ENCODE measurements around the gene SNAP47.

Gene SNAP47

GRCh38 chr1:227731696-227732585 is 3.3 kb upstream of the SNAP47 start:
- no peak for DNase-seq (ENCODE audit: low read depth in 2 of 2)

- DNase-seq (ENCODE audit: low read depth in 2 of 2), result no peak
Measured at GRCh38 chr1:227732586-227733308, 2.5 kb upstream of the SNAP47 start.

DNA sequence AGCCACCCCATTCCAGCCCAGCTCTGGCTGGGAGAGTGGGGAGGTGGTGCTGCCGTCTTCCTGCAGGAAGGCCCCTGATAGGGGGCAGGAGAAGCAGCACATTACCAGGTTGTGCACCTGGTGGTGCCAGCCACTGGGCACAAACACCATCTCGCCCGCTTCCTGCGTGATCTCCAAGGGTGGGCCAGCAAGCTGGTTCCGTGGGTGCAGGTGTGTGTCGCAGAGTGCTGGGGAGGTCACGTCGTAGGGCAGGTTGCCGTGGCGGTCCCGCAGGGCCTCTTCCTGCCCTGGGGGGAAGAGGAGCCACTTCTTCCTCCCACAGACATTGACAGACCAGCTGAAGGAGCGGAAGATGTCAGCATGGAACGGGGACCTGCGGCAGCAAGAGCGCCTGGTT is 1.9 kb upstream of the SNAP47 start:
- no peak for DNase-seq (ENCODE audit: low read depth in 2 of 2)

- DNase-seq (ENCODE audit: low read depth in 2 of 2), result no peak
Measured at GRCh38 chr1:227733751-227734545, 1.3 kb upstream of the SNAP47 start.

- no peak for DNase-seq (ENCODE audit: low read depth in 2 of 2)
Measured at GRCh38 chr1:227734546-227734855, 734 bp upstream of the SNAP47 start.

DNA sequence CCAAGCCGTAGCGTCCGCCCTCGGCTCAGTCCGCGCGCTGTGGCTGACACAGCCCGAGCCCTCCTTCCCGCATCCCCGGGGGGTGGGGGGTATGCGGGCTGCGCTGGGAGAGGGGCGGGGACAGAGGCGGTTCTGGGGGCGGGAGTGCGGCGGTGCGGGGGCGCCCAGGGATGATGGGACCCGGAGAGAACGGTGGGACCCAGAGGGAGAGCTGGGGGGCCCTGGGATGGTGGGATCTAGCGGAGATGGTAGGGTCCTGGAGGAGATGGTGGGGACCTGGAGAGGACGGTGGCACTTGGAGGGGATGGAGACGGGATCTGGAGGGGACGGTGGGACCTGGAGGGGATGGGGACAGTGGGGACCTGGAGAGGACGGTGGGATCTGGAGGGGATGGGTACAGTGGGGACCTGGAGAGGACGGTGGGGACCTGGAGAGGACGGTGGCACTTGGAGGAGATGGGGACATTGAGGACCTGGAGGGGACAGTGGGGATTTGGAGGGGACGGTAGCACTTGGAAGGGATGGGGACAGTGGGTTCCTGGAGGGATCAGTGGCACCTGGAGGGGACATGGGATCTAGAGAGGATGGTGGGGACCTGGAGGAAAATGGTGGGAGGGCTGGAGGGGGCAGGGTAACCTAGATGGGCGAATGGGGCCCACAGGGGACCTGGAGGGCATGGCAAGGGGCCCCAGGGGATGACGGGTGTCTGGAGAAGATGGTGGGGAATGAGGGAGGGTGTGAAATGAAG is 477 bp downstream of the SNAP47 start:
- DNase-seq (ENCODE audit: low read depth in 2 of 2), result no peak

DNA sequence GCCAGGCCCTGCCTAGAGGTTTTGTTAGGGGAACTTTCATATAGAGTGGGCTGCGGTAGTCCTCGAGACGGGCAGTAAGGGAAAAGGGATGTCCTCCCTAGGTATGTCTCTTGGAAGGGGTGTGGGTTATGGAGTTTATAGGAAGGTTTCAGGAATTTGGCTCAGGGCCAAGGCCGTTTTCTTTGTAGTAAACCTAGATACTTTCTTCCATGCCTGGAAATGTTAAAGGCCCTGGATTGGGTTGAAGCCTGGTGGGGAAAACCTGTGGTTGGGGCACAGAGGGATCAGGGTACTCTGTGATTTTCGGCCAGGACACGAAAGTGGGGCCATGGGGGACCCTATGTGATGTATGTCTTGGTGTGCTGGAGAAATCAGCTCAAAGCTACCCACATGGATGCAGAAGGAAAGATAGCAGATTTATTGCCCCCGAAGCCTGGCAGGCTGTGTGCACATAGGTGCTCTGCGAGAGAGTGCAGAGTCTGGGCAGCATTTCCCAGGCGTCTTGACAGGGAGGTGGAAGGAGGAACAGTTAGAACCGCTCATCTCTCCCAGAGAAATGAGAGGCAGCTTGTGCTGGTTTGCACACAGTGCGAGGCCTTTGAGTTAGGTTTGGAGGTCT is 1.7 kb downstream of the SNAP47 start:
- no peak for DNase-seq (ENCODE audit: low read depth in 2 of 2)

DNA sequence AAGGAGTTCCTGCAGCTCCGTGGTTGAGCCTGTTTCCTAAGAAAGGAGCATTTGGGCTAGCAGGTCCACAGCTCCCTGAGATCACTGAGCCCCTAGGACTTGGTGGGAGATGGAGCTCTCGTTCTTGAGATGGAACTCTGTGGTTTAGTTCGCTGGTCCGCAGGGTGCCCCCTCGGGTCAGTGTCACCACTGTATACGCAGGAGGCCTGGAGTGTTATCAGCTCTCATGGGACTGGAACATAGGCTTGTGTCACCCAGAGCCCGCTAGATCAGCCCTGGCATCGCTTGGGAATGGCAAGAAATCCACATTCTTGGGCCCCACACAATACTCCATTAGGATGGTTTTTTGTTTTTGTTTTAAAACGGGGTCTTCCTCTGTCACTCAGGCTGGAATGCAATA is 3.6 kb downstream of the SNAP47 start:
- DNase-seq (ENCODE audit: low read depth in 2 of 2), result no peak

GRCh38 chr1:227739636-227740035 is 4.4 kb downstream of the SNAP47 start:
- no peak for DNase-seq (ENCODE audit: low read depth in 2 of 2)

DNA sequence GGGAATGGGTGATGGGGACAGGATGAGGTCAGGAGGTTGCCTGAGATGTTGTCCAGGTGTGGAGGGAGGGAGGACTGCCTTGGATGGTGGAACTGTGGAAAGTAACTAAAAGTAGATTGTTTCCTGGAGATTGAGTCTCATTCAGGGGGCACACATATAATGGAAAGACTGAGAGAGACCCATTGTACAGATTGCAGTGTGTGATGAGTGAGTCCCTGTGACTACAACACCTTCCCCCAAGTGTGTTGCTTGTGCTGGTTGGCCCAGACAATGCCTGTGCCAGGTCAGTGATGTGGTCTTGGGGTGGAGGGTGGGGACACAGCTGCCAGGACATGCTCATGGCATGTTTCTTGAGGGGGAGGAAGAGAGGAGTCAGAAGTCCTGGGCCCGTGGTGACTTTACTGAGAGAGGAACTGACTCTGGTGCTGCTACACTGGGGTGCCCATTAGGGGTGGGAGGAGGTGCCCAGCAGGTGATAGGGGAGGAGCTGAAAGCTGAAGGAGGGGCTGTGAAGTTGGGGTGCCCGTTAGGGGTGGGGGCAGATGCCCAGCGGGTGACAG is 5.2 kb downstream of the SNAP47 start:
- DNase-seq (ENCODE audit: low read depth in 2 of 2), result no peak

GRCh38 chr1:227741166-227741870 is 6.1 kb downstream of the SNAP47 start:
- no peak for DNase-seq (ENCODE audit: low read depth in 2 of 2)

DNA sequence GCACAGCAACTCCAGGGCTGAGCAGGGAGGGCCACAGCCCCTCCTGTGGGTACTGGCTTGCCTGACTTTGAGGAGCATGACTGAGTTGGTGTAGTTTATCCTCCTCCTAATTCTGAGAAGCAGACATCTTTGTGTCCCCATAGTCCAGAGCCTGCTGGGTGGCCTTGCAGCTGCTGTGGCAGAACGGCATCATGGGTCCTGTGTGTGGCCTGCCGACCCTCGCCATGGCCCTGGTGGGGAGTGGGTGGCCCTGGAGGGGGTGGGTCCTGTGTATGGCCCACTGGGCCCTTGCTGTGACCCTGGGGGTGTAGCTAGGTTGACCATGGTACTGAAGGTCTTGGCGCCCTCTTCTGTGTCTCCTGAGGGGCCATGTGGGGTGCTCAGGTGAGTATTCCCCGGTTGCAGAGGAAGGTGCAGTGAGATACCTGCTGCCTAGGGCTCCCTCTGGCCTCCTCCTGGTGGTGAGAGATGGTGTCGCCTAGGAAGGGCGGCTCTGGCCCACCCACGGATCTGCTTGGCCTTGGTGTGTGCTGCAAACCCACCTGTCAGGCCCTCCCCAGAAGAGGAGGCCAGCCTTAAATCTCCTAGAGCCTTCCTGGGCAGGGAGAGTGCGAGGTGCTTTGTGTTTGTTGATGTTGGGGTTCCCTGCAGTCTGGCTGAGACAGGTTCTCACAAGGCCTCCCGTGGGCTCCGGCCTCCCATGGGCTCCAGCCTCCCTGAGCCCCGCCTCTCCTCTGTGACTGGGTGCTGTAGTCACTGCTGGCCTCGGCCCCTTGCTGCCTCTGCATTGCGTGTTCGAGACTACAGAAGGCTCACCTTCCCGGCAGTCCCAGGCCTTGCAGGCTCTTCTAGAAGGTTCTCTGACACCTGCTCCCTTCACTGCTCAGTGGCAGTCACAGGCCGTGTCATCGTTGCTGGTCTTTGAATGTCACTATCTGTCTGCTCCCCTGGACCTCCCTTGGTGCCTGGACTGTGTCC is 7.8 kb downstream of the SNAP47 start:
- DNase-seq (ENCODE audit: low read depth in 2 of 2), result no peak

DNA sequence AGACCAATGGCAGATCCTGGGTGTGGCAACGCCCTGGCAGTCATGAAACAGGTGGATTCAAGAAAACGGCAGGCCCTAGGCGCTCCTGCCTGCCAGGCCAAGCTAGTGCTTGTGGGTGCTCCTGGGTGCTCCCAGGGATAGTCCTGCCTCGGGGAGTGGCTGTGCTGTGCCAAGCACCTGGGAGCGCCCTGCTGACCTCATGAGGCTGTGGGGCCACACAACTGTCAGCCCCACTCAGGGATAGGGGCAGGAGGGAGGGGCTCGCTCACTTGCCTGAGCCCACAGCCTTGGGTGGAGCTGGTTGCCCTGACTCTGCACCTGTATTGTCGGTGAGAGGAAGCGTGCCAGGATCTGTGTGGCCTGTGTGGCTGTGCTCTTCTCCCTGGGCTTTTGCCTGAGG is 9.4 kb downstream of the SNAP47 start:
- no peak for DNase-seq (ENCODE audit: low read depth in 2 of 2)

- no peak for DNase-seq (ENCODE audit: low read depth in 2 of 2)
Measured at GRCh38 chr1:227745568-227746265, 10.5 kb downstream of the SNAP47 start.

GRCh38 chr1:227746676-227747075 is 11.4 kb downstream of the SNAP47 start:
- no peak for DNase-seq (ENCODE audit: low read depth in 2 of 2)

- no peak for DNase-seq (ENCODE audit: low read depth in 2 of 2)
Measured at GRCh38 chr1:227747382-227747781, 12.1 kb downstream of the SNAP47 start.

DNA sequence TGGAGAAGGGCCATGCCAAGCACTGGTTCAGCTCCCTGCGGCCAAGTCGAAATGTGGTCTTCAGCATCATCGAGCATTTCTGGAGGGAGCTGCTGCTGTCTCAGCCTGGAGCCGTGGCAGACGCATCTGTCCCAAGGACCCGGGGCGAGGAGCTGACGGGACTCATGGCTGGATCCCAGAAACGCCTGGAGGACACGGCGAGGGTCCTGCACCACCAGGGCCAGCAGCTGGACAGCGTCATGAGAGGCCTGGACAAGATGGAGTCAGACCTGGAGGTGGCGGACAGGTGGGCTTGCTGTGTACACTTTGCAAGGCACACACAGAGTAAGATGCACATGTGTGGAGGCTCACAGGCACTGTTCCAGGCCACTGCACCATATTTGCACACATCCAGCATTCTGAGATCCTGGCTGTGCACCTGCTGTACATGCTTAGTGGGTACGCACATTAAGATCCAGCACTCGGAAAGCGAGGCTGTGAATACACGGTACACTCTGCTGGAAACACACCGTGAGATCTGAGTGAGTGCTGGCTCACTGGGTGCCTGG is 12.8 kb downstream of the SNAP47 start:
- DNase-seq (ENCODE audit: low read depth in 2 of 2), result no peak

GRCh38 chr1:227748496-227749182 is 13.4 kb downstream of the SNAP47 start:
- no peak for DNase-seq (ENCODE audit: low read depth in 2 of 2)
